Hippocampal formation (tissue), 2 donors: ENCODE results near the gene LRRC8C.

Source experiments
- DNase-seq, 2 donors: peaks; one replicate each; lab custom pipeline; 2025; lab: John Stamatoyannopoulos, UW

LRRC8C gene

GRCh38 chr1:89670711-89671110 lies 37.8 kb downstream of the LRRC8C start:
- DNase-seq, result no peak

- no peak for DNase-seq
Observed at GRCh38 chr1:89671775-89672488, 39.0 kb downstream of the LRRC8C start.

GRCh38 chr1:89672489-89673183 lies 39.7 kb downstream of the LRRC8C start:
- no peak for DNase-seq

GRCh38 chr1:89673251-89673650 lies 40.3 kb downstream of the LRRC8C start:
- no peak for DNase-seq

GRCh38 chr1:89675677-89676076 lies 42.8 kb downstream of the LRRC8C start:
- no peak for DNase-seq

GRCh38 chr1:89681045-89681729 lies 48.3 kb downstream of the LRRC8C start:
- DNase-seq, result no peak

GRCh38 chr1:89682611-89683010 lies 49.7 kb downstream of the LRRC8C start:
- DNase-seq, result no peak

GRCh38 chr1:89685461-89685860 lies 52.5 kb downstream of the LRRC8C start:
- no peak for DNase-seq

- DNase-seq, result no peak
Observed at GRCh38 chr1:89686520-89686919, 53.6 kb downstream of the LRRC8C start.

- no peak for DNase-seq
Observed at GRCh38 chr1:89687254-89687653, 54.3 kb downstream of the LRRC8C start.

GRCh38 chr1:89688607-89689006 lies 55.7 kb downstream of the LRRC8C start:
- DNase-seq, result no peak

GRCh38 chr1:89689234-89689633 lies 56.3 kb downstream of the LRRC8C start:
- no peak for DNase-seq

GRCh38 chr1:89690595-89690994 lies 57.7 kb downstream of the LRRC8C start:
- DNase-seq, result no peak

- no peak for DNase-seq
Observed at GRCh38 chr1:89692601-89693521, 59.9 kb downstream of the LRRC8C start.

GRCh38 chr1:89695847-89696246 lies 62.9 kb downstream of the LRRC8C start:
- no peak for DNase-seq

- DNase-seq, result no peak
Observed at GRCh38 chr1:89697383-89697782, 64.5 kb downstream of the LRRC8C start.

- DNase-seq, result no peak
Observed at GRCh38 chr1:89698020-89698560, 65.2 kb downstream of the LRRC8C start.

- DNase-seq, result no peak
Observed at GRCh38 chr1:89698624-89699023, 65.7 kb downstream of the LRRC8C start.

- DNase-seq, result no peak
Observed at GRCh38 chr1:89699451-89699986, 66.6 kb downstream of the LRRC8C start.

GRCh38 chr1:89701746-89702241 lies 68.9 kb downstream of the LRRC8C start:
- DNase-seq, result peak in 1 of 2 donors; percentile 24

- DNase-seq, result no peak
Observed at GRCh38 chr1:89702520-89703045, 69.7 kb downstream of the LRRC8C start.
